SU-DHL-6 (cell line): ENCODE data around the gene PLA2G4F.

Source experiments
- H2AFZ ChIP-seq: fragments of 200-600 bp; sonication (generic); 2 replicates; pipeline ENCODE4 v1.6.1; 2014; ENCODE audit warnings: low read depth, mild to moderate bottlenecking, moderate library complexity, mixed read lengths, antibody characterized with exemption, low read length; ENCODE audit not compliant: severe bottlenecking
- H3F3A ChIP-seq: fragments of 200-600 bp; shearing (Covaris generic); 2 replicates; pipeline ENCODE4 v1.6.0; 2016; ENCODE audit warnings: antibody characterized with exemption, mild to moderate bottlenecking; ENCODE audit not compliant: insufficient read depth
- H3K27ac ChIP-seq: fragments of 200-600 bp; sonication (generic); 2 replicates; pipeline ENCODE4 v1.5.1; 2016; ENCODE audit warnings: low read depth, mild to moderate bottlenecking, low read length, moderate library complexity, mixed read lengths
- H3K27me3 ChIP-seq: fragments of 200-600 bp; sonication (generic), shearing (Covaris generic); 2 replicates; pipeline ENCODE4 v1.6.0; 2014; ENCODE audit warnings: mild to moderate bottlenecking, low read length
- H3K36me3 ChIP-seq: fragments of 200-600 bp; sonication (generic); 2 replicates; pipeline ENCODE4 v1.6.1; 2014; ENCODE audit warnings: mild to moderate bottlenecking, low read length, mixed read lengths
- H3K4me2 ChIP-seq: fragments of 300-600, 200-600 bp; shearing (Covaris generic), sonication (generic); 2 replicates; pipeline ENCODE4 v1.6.0; 2014; ENCODE audit warnings: low read length, low read depth, mild to moderate bottlenecking; ENCODE audit not compliant: poor library complexity, severe bottlenecking
- H3K4me3 ChIP-seq: fragments of 200-600 bp; sonication (generic); 2 replicates; pipeline ENCODE4 v1.5.1; 2014; ENCODE audit warnings: antibody characterized with exemption, low read length, mild to moderate bottlenecking, mixed read lengths; ENCODE audit not compliant: insufficient read depth, poor library complexity, severe bottlenecking
- H3K79me2 ChIP-seq: fragments of 200-600 bp; sonication (generic); 2 replicates; pipeline ENCODE4 v1.6.1; 2014; ENCODE audit warnings: mild to moderate bottlenecking, low read length, moderate library complexity; ENCODE audit not compliant: insufficient read depth
- H3K9ac ChIP-seq: fragments of 200-600 bp; sonication (generic); 2 replicates; pipeline ENCODE4 v1.7.0; 2014; ENCODE audit warnings: mild to moderate bottlenecking, low read length
- H3K9me2 ChIP-seq: fragments of 200-600 bp; sonication (generic); replicated peaks from 2 replicates; pipeline ENCODE4 v1.6.1; 2014; ENCODE audit warnings: low read length; ENCODE audit not compliant: insufficient read depth
- H3K9me3 ChIP-seq: fragments of 200-600 bp; sonication (generic); 2 replicates; pipeline ENCODE4 v1.6.1; 2014; ENCODE audit warnings: low read length, mixed read lengths; ENCODE audit not compliant: insufficient read depth
- H4K20me1 ChIP-seq: fragments of 200-600 bp; sonication (generic); 2 replicates; pipeline ENCODE4 v1.6.1; 2014; ENCODE audit warnings: low read depth, mild to moderate bottlenecking, antibody characterized with exemption, low read length, moderate library complexity, mixed read lengths
- EZH2phosphoT487 ChIP-seq: fragments of 200-600 bp; sonication (generic), shearing (Covaris generic); conservative IDR thresholded peaks from 2 replicates; pipeline ENCODE4 v1.6.1; 2018; ENCODE audit warnings: mild to moderate bottlenecking, antibody characterized with exemption, low read length, moderate library complexity, mixed read lengths
- TF ChIP-seq, protein P1 (sequence below): fragments of 200-600 bp; sonication (generic); IDR thresholded peaks from one replicate; pipeline ENCODE4 v1.5.1; 2017; ENCODE audit warnings: antibody characterized with exemption, mild to moderate bottlenecking, low read length, moderate library complexity; ENCODE audit not compliant: insufficient read depth, poor library complexity, severe bottlenecking

Gene PLA2G4F

DNA sequence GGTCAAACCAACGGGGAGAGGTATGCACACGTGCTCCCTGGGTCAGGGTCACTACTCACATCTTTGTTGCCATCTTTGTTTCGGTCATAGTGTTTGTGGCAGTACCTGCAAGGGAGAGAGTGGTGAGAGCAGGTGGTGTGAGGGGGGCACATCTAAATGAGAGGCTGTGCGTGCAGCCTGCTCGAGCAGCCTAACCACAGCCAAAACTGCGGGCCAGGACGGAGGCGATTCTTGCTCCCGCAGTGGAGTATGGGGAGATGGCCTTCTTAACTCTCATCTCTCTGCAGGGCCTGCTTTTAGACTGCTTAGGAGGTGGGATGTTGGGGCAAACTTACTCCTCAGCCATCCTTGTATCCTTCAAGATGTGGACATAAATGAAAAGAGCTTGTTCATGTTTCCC is 6.9 kb upstream of the PLA2G4F start:
- Histone ChIP-seq H3K4me3 (no peak overlapping the region), H3K27ac (no peak overlapping the region), H3K79me2 (no peaks in the 10 kb centered on the region), H3K36me3 (peaks cover 5% of the 10 kb centered on the region; the same call in 1 of the 2 replicates), H3K9ac (no peak overlapping the region), H3K9me3 (no peaks in the 10 kb centered on the region), H2AFZ (no peak overlapping the region), H3K9me2 (no peaks in the 10 kb centered on the region), H3F3A (no peaks in the 10 kb centered on the region), H3K4me2 (no peak overlapping the region), H3K27me3 (no peaks in the 10 kb centered on the region), H4K20me1 (no peaks in the 10 kb centered on the region)
- no peak for TF ChIP-seq EZH2phosphoT487
- TF ChIP-seq, protein P1, sequence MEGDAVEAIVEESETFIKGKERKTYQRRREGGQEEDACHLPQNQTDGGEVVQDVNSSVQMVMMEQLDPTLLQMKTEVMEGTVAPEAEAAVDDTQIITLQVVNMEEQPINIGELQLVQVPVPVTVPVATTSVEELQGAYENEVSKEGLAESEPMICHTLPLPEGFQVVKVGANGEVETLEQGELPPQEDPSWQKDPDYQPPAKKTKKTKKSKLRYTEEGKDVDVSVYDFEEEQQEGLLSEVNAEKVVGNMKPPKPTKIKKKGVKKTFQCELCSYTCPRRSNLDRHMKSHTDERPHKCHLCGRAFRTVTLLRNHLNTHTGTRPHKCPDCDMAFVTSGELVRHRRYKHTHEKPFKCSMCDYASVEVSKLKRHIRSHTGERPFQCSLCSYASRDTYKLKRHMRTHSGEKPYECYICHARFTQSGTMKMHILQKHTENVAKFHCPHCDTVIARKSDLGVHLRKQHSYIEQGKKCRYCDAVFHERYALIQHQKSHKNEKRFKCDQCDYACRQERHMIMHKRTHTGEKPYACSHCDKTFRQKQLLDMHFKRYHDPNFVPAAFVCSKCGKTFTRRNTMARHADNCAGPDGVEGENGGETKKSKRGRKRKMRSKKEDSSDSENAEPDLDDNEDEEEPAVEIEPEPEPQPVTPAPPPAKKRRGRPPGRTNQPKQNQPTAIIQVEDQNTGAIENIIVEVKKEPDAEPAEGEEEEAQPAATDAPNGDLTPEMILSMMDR = no peak

DNA sequence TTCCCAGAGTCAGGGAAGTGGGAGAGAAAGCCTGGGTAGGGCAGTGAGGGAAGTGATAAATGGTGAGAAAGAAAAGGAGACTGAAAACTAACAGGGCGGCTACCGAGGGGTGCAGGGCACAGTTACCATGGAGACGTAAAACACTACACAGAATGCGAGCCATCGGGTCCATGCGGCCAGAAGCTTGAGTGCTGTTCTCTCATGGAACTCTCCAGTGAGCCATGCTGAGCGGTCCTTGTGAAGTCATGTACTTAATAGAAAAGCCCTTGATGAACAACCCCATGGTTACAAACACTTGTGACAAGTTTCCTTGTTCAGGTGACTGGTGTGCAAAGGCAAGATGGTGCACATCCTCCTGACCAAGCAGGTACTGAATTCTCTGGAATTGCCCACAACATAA is 3.7 kb upstream of the PLA2G4F start:
- Histone ChIP-seq H3K9me2 (no peaks in the 10 kb centered on the region), H3K27me3 (no peaks in the 10 kb centered on the region), H3F3A (no peaks in the 10 kb centered on the region), H3K36me3 (peaks cover 5% of the 10 kb centered on the region; the same call in 1 of the 2 replicates), H2AFZ (no peak overlapping the region), H4K20me1 (no peaks in the 10 kb centered on the region), H3K9ac (no peak overlapping the region), H3K27ac (no peak overlapping the region), H3K79me2 (no peaks in the 10 kb centered on the region), H3K4me2 (no peak overlapping the region), H3K4me3 (no peak overlapping the region), H3K9me3 (no peaks in the 10 kb centered on the region)
- TF ChIP-seq, protein P1 = no peak
- no peak for TF ChIP-seq EZH2phosphoT487

DNA sequence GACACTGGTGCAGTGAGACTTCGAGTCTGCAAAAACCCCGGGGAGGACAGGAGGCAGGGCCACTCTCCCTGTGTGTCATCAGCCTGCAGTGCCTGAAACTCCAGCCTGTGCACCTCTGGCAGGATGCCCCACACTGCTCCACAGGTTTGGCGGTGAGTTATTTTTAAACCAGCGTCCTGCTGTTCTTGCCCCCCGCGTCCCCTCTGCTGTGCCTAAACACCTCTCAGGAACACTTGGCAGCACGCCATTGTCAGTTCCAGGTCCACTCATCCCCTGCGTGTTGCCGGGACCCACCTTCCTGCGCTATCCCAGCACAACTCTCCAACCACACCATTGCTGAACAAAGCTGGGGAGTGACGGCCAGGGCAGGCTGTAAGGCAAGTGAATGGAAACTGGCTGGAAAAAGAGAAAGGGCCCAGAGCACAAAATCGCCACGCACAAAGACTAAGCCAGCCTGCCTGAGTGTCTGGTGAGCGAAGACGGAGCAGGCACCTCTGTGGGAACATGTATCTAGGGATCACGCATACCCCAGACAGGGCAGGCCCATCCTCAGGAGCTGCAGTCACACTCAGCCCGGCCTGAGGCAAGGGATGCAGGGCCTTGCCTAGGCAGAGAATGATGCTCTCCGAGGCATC is 3.1 kb upstream of the PLA2G4F start:
- no peak overlapping the region for H3K9ac ChIP-seq
- no peaks in the 10 kb centered on the region for H3K27me3 ChIP-seq
- no peaks in the 10 kb centered on the region for H3K9me2 ChIP-seq
- H3K79me2 ChIP-seq = no peaks in the 10 kb centered on the region
- H2AFZ ChIP-seq = no peak overlapping the region
- H3K4me3 ChIP-seq = no peak overlapping the region
- H4K20me1 ChIP-seq = no peaks in the 10 kb centered on the region
- no peak overlapping the region for H3K4me2 ChIP-seq
- H3K36me3 ChIP-seq = peaks cover 5% of the 10 kb centered on the region; the same call in 1 of the 2 replicates
- H3K9me3 ChIP-seq = no peaks in the 10 kb centered on the region
- TF ChIP-seq, protein P1 = no peak
- no peak for TF ChIP-seq EZH2phosphoT487
- no peak overlapping the region for H3K27ac ChIP-seq
- H3F3A ChIP-seq = no peaks in the 10 kb centered on the region
